Stomach (tissue), 4 donors: ENCODE results near the gene ZW10.
"Not testable (repeated sequence)": the region's sequence is repeated elsewhere in the genome, so short reads cannot be mapped to it uniquely, and the experiment has no call there.

Experiments used
- POLR2A ChIP-seq, 4 donors: fragments of 450-650 bp; IDR thresholded peaks; one replicate each; pipeline ENCODE4 v1.6.1; 2016; ENCODE audit warnings: antibody characterized with exemption in 4 of 4, control low read depth in 2 of 4, mild to moderate bottlenecking in 1 of 4, moderate library complexity in 1 of 4
- POLR2AphosphoS5 ChIP-seq, 3 donors: sonication (generic); formaldehyde crosslinking; IDR thresholded peaks; one replicate each; pipeline ENCODE4 v1.6.1; 2016; ENCODE audit warnings: antibody characterized with exemption in 3 of 3
- TF ChIP-seq, protein P1 (sequence below), 7 experiments: fragments of 450-650 bp in 4 of 7; fragments of 200-600 bp in 3 of 7; sonication (generic) in 3 of 7; IDR thresholded peaks; one replicate each; pipeline ENCODE4 v1.5.1; 2016 to 2019; ENCODE audit warnings: antibody characterized with exemption in 7 of 7, control low read depth in 2 of 7, mild to moderate bottlenecking in 1 of 7

DNA sequence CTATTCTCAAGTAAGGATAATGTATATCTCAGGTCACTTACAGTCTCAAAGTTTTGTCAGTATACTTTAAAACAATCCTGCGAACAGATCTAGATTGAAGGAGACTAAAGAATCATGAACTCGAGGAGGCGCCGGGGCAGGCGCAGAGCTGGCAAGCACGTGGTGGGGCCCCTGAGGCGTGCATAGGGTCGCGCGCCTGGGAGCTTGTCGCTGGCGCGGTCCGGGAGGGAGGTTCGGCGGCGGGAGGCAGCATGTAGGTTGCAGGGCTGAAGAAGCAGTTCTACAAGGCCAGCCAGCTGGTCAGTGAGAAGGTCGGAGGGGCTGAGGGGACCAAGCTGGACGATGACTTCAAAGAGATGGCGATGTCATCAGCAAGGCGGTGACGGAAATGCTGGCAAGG is 15.5 kb upstream of the ZW10 start:
- TF ChIP-seq, protein P1, sequence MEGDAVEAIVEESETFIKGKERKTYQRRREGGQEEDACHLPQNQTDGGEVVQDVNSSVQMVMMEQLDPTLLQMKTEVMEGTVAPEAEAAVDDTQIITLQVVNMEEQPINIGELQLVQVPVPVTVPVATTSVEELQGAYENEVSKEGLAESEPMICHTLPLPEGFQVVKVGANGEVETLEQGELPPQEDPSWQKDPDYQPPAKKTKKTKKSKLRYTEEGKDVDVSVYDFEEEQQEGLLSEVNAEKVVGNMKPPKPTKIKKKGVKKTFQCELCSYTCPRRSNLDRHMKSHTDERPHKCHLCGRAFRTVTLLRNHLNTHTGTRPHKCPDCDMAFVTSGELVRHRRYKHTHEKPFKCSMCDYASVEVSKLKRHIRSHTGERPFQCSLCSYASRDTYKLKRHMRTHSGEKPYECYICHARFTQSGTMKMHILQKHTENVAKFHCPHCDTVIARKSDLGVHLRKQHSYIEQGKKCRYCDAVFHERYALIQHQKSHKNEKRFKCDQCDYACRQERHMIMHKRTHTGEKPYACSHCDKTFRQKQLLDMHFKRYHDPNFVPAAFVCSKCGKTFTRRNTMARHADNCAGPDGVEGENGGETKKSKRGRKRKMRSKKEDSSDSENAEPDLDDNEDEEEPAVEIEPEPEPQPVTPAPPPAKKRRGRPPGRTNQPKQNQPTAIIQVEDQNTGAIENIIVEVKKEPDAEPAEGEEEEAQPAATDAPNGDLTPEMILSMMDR (IDR thresholded peaks at IDR 0.05) = not testable (repeated sequence)
- not testable (repeated sequence) for TF ChIP-seq POLR2A, POLR2AphosphoS5 (IDR thresholded peaks at IDR 0.05)
